Measurements from ENCODE around the gene MATN3.

MATN3 gene

DNA sequence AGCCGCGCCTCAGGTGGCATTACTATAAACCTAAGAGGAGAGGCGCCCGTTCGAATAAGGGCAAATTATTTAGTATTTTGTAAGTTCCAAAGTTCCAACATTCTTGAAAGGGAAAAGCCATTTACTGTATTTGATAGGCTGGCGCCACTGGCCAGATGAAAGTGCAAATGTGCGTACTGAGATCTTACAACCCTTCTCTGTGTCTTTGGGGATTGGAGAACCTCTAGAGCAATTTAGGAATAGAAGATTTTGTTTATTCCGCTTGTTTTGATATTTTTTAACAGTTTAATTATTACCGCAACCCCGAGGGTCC lies 22.1 kb downstream of the MATN3 start:
- no peaks in the 10 kb centered on the region for H3K9me3 ChIP-seq (ENCODE audit: low read length)
- peak overlapping the region; percentile 77 for H3K27ac ChIP-seq (ENCODE audit: low read depth, low read length)
- H3K36me3 ChIP-seq (ENCODE audit: insufficient read depth, low read length) = no peaks in the 10 kb centered on the region
- peak overlapping the region; percentile 15 for H3K9ac ChIP-seq (ENCODE audit: low read length)
- peak overlapping the region; percentile 51 to 97 for H3K4me3 ChIP-seq (ENCODE audit: low read depth in 1 of 2, low read length in 2 of 2)
- no peaks in the 10 kb centered on the region for H3K27me3 ChIP-seq (ENCODE audit: control insufficient read depth in 1 of 2, insufficient read depth in 2 of 2, low read length in 2 of 2)
- H3K4me1 ChIP-seq (ENCODE audit: insufficient read depth, low read length) = peaks cover 8% of the 10 kb centered on the region

DNA sequence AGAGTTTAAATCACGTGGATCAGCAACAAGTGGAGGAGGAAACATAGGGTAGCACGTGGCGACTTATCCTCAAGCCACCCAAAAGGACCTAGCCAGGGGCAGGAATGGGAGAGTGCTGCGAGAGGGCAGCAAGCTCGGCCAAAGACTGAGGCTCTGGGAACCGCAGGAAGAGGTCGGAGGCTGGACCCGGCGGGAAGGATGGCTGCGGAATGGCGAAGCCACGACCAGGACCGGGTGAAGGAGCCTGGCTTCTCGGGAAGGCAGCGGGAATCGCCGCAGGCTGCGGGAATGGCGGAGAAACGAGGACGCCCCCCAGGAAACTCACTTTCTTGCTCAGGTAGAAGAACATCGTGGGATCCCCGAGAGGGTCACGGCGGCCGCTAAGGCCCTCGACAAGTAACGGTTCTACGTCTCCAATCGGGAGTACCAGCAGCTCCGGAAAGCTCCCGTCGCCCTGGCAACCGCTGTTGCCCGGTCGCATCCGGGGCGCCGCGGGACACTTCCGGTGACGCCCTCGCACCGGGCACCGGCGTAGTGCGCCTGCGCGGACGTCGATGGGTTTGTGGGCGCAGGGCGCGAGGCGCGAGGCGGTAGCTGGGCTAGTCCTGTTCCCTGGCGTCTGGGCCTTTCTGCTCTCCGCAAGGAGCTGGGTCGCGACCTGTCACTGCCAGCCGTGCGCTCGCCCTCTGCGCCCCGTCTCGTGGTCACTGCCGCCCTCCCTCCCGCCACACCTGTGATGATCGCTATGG lies 22.6 kb downstream of the MATN3 start, which contains the start of gene WDR35:
Gene WDR35, minus strand, starts transcription at position 439 of the 749 bp plus-strand sequence. Its CDS starts 90 bp downstream, at position 349.
- Histone ChIP-seq H3K36me3 (ENCODE audit: insufficient read depth, low read length) (peaks cover 2% of the 10 kb centered on the region), H3K9ac (ENCODE audit: low read length) (peak within 1 kb of the TSS; percentile 15)

DNA sequence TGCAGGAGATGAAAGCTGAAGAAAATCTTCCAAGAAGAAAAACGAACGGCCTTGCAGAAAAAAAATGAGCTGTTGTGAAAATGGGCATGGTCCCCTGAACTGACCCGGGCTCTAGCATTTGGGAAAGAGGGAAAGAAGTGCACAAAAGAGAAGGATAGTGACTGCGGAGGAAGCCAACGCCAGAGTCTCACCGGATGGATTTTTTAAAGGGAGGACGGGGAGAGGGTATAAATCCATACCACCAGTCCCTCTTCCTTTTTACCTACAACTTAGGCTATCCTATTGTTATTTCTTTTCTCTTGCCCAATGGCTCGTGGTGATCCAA lies 23.2 kb downstream of the MATN3 start:
- H3K4me3 ChIP-seq (ENCODE audit: low read depth in 1 of 2, low read length in 2 of 2) = peak overlapping the region; percentile 51 to 97
- peaks cover 7% of the 10 kb centered on the region for H3K36me3 ChIP-seq (ENCODE audit: insufficient read depth, low read length)
- peak overlapping the region; percentile 15 for H3K9ac ChIP-seq (ENCODE audit: low read length)
- H3K27me3 ChIP-seq (ENCODE audit: control insufficient read depth in 1 of 2, insufficient read depth in 2 of 2, low read length in 2 of 2) = no peaks in the 10 kb centered on the region
- H3K27ac ChIP-seq (ENCODE audit: low read depth, low read length) = no peak overlapping the region
- no peaks in the 10 kb centered on the region for H3K9me3 ChIP-seq (ENCODE audit: low read length)
- H3K4me1 ChIP-seq (ENCODE audit: insufficient read depth, low read length) = peaks cover 8% of the 10 kb centered on the region

More for the DNA sequence above, 22.6 kb downstream of the MATN3 start, which contains the start of gene WDR35:
- Histone ChIP-seq H3K27ac (ENCODE audit: low read depth, low read length) (peak within 1 kb of the TSS; percentile 77), H3K4me3 (ENCODE audit: low read depth in 1 of 2, low read length in 2 of 2) (peak within 1 kb of the TSS; percentile 51 to 97), H3K4me1 (ENCODE audit: insufficient read depth, low read length) (peaks cover 8% of the 10 kb centered on the region), H3K27me3 (ENCODE audit: control insufficient read depth in 1 of 2, insufficient read depth in 2 of 2, low read length in 2 of 2) (no peaks in the 10 kb centered on the region), H3K9me3 (ENCODE audit: low read length) (no peaks in the 10 kb centered on the region)

DNA sequence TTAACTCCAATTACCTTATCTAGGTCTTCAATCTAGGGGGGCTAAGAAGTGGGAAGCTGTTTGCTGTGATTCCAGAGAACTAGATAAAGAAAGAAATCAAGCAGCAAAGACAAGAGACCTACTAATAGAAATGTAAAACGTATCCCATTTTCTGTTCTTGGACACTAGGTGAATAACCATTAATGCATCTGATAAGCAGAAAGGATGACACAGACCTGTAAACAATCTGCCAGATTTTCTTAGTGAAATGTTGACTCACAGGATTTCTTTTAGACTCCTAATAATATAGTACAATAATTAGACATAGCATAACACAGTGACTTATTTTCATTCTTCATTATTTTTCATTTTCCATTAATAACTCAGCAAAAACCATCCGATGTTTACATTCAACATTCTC lies 23.9 kb downstream of the MATN3 start:
- Histone ChIP-seq H3K36me3 (ENCODE audit: insufficient read depth, low read length) (peaks cover 9% of the 10 kb centered on the region), H3K4me3 (ENCODE audit: low read depth in 1 of 2, low read length in 2 of 2) (no peak overlapping the region), H3K27me3 (ENCODE audit: control insufficient read depth in 1 of 2, insufficient read depth in 2 of 2, low read length in 2 of 2) (no peaks in the 10 kb centered on the region), H3K4me1 (ENCODE audit: insufficient read depth, low read length) (peaks cover 8% of the 10 kb centered on the region), H3K9me3 (ENCODE audit: low read length) (no peaks in the 10 kb centered on the region), H3K27ac (ENCODE audit: low read depth, low read length) (no peak overlapping the region), H3K9ac (ENCODE audit: low read length) (no peak overlapping the region)

DNA sequence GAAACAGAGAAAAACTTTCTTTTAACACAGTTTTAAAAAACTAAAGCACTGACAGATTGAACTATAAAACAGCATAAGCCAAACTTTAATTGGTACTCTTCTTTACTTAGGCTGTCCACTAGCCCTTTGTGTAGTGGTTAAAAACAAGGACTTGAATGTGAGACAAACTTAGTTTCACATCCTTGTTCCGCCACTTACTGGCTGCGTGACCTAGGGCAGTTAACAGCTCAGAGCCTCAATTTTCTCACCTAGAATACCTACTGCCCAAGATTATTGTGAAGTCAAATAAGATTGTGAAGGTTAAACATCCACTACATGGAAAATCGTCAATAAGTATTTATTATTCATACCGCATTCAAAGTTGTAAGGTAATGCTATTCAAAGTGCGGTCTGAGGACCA lies 24.5 kb downstream of the MATN3 start:
- Histone ChIP-seq H3K4me3 (ENCODE audit: low read depth in 1 of 2, low read length in 2 of 2) (no peak overlapping the region), H3K27me3 (ENCODE audit: control insufficient read depth in 1 of 2, insufficient read depth in 2 of 2, low read length in 2 of 2) (no peaks in the 10 kb centered on the region), H3K36me3 (ENCODE audit: insufficient read depth, low read length) (peaks cover 9% of the 10 kb centered on the region), H3K4me1 (ENCODE audit: insufficient read depth, low read length) (peaks cover 8% of the 10 kb centered on the region), H3K27ac (ENCODE audit: low read depth, low read length) (no peak overlapping the region), H3K9ac (ENCODE audit: low read length) (no peak overlapping the region), H3K9me3 (ENCODE audit: low read length) (no peaks in the 10 kb centered on the region)

DNA sequence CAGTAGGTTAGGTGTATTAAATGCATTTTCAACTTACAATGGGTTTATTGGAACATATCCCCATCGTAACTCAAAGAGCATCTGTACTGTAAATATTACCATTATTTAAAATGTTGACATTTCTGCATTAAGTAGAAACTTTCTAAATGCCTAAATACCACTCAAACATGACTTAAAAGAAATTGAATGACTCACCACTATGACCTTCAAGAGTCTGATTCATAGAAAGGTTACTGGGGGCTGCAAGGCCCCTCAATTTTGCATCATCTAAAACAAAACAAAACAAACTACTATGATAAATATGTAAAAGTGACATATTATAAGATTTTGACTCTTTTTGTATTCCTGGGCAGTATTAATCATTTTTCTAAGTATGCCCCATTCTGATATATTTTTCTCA lies 30.2 kb downstream of the MATN3 start:
- Histone ChIP-seq H3K27ac (ENCODE audit: low read depth, low read length) (no peak overlapping the region), H3K4me1 (ENCODE audit: insufficient read depth, low read length) (no peaks in the 10 kb centered on the region), H3K4me3 (ENCODE audit: low read depth in 1 of 2, low read length in 2 of 2) (no peak overlapping the region), H3K9ac (ENCODE audit: low read length) (no peak overlapping the region), H3K9me3 (ENCODE audit: low read length) (no peaks in the 10 kb centered on the region), H3K36me3 (ENCODE audit: insufficient read depth, low read length) (peaks cover 19% of the 10 kb centered on the region), H3K27me3 (ENCODE audit: control insufficient read depth in 1 of 2, insufficient read depth in 2 of 2, low read length in 2 of 2) (no peaks in the 10 kb centered on the region)

DNA sequence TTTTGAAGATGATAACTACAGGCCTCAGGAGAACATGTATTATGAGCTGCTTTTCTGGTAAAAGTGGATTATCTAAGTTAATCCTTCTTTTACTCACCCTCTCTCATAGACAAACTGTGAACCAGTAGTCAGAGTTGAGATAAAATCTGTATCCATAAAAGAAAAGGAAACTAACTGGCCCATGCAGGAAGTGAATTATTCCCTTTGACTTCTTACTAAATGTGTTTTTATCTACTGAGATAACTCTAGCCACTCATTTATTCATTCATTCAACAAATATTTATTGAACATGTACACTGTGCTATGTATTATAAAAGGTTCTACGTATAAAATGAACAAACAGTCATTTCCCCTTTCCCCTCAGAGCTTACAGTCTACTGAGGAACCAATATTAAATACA lies 32.5 kb downstream of the MATN3 start:
- Histone ChIP-seq H3K4me1 (ENCODE audit: insufficient read depth, low read length) (no peaks in the 10 kb centered on the region), H3K27ac (ENCODE audit: low read depth, low read length) (no peak overlapping the region), H3K27me3 (ENCODE audit: control insufficient read depth in 1 of 2, insufficient read depth in 2 of 2, low read length in 2 of 2) (no peaks in the 10 kb centered on the region), H3K36me3 (ENCODE audit: insufficient read depth, low read length) (peaks cover 28% of the 10 kb centered on the region), H3K9me3 (ENCODE audit: low read length) (no peaks in the 10 kb centered on the region), H3K4me3 (ENCODE audit: low read depth in 1 of 2, low read length in 2 of 2) (no peak overlapping the region), H3K9ac (ENCODE audit: low read length) (no peak overlapping the region)

DNA sequence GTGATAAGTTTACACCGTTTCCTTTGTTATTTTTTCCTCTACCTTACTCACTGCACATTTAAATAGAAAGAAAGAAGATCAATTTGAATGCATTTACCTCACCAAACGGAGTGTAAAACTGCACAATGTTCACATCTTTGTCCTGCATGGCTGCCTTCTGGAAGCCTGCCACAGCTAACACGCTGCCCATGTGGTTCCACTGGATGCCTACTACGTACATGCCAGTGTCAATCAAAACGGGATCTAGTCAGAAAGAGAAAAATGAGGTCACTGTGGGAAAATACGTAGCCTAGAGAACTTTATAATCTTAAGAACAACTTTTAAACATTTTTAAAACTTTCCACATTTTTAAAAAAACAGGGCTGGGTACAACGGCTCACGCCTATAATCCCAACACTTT lies 39.0 kb downstream of the MATN3 start:
- H3K9me3 ChIP-seq (ENCODE audit: low read length) = no peaks in the 10 kb centered on the region
- no peaks in the 10 kb centered on the region for H3K4me1 ChIP-seq (ENCODE audit: insufficient read depth, low read length)
- no peak overlapping the region for H3K9ac ChIP-seq (ENCODE audit: low read length)
- peaks cover 28% of the 10 kb centered on the region for H3K36me3 ChIP-seq (ENCODE audit: insufficient read depth, low read length)
- no peaks in the 10 kb centered on the region for H3K27me3 ChIP-seq (ENCODE audit: control insufficient read depth in 1 of 2, insufficient read depth in 2 of 2, low read length in 2 of 2)
- H3K4me3 ChIP-seq (ENCODE audit: low read depth in 1 of 2, low read length in 2 of 2) = no peak overlapping the region
- no peak overlapping the region for H3K27ac ChIP-seq (ENCODE audit: low read depth, low read length)

DNA sequence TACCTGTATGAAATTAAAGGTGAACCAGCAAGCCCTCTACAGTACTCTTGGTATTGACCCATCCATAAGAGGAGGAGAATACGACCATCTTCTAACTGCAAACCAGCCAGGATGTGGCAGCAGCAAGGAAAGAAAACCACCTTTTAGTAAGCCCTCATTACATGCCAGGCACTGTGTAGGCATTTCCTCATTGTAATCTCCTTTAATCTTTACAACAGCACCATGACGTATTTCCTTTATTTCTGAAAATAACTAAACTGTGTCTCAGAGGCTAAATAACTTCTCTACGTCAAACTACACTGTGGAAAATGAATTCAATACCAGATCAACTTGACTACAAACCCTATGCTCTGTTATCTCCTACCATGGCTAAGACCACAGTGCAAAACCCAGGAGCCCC lies 40.8 kb downstream of the MATN3 start:
- H3K9ac ChIP-seq (ENCODE audit: low read length) = no peak overlapping the region
- H3K4me1 ChIP-seq (ENCODE audit: insufficient read depth, low read length) = no peaks in the 10 kb centered on the region
- no peaks in the 10 kb centered on the region for H3K9me3 ChIP-seq (ENCODE audit: low read length)
- H3K4me3 ChIP-seq (ENCODE audit: low read depth in 1 of 2, low read length in 2 of 2) = no peak overlapping the region
- H3K36me3 ChIP-seq (ENCODE audit: insufficient read depth, low read length) = peaks cover 25% of the 10 kb centered on the region
- H3K27me3 ChIP-seq (ENCODE audit: control insufficient read depth in 1 of 2, insufficient read depth in 2 of 2, low read length in 2 of 2) = no peaks in the 10 kb centered on the region
- H3K27ac ChIP-seq (ENCODE audit: low read depth, low read length) = no peak overlapping the region

DNA sequence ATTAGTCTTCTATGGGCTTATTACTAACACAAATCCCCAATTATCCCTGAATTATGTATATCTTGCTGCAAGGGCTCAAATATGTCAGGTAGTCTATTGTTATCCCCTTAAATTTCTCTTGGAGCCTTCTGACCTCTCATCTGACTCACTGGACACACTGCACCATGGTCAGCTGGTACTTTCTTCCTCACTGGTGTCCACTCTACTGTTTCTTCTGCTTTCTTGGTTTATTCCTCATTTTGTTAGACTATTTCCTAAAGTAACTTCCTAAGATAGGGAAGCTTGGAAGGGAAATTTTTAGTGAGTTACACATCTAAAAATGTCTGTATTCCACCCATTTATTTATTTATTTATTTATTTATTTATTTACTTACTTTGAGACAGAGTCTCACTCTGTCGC lies 49.1 kb downstream of the MATN3 start:
- Histone ChIP-seq H3K9me3 (ENCODE audit: low read length) (no peaks in the 10 kb centered on the region), H3K4me1 (ENCODE audit: insufficient read depth, low read length) (no peaks in the 10 kb centered on the region), H3K9ac (ENCODE audit: low read length) (no peak overlapping the region), H3K27ac (ENCODE audit: low read depth, low read length) (no peak overlapping the region), H3K36me3 (ENCODE audit: insufficient read depth, low read length) (peaks cover 18% of the 10 kb centered on the region), H3K27me3 (ENCODE audit: control insufficient read depth in 1 of 2, insufficient read depth in 2 of 2, low read length in 2 of 2) (no peaks in the 10 kb centered on the region), H3K4me3 (ENCODE audit: low read depth in 1 of 2, low read length in 2 of 2) (no peak overlapping the region)

DNA sequence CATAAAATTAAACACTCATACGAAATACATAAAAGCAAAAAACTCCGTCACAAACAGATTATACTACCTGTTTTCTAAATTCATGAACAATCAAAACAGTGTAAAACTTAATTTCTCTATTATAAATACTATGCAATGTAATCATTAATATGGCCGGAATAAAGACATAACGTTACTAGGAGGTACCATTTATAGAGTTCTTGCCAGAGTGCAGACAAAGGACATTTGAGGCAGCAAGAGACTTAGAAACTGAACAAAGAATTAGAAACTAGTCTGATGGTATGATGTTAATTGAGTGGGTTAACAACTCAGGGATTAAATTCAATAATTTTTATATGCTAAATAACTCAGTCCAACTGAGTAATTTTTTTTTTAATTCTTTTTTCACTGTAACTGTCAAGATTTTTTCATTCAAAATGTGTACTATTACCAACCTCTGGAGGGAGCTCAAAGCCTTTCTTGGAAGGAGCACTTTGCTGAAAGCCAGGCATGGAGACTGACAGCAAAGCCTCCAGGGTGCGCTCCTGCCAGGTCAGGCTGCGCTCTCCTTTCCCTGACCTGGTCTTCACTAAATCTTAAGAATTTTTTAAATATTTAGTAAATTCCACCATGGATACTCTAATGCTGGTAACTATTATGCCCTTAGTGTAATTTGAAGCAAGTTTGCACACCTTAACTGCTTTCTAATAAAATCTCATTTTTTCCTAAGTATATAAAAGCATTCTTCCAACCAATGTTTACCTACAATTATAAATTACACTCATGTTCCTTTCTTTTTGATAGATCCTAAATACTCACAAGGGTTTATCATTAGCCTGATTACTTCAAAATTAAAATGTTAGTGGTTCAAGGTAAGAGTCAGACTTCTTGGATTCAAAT lies 56.7 kb downstream of the MATN3 start:
- H3K9me3 ChIP-seq (ENCODE audit: low read length) = no peaks in the 10 kb centered on the region
- H3K36me3 ChIP-seq (ENCODE audit: insufficient read depth, low read length) = peaks cover 3% of the 10 kb centered on the region
- H3K9ac ChIP-seq (ENCODE audit: low read length) = no peak overlapping the region
- H3K4me3 ChIP-seq (ENCODE audit: low read depth in 1 of 2, low read length in 2 of 2) = no peak overlapping the region
- no peaks in the 10 kb centered on the region for H3K27me3 ChIP-seq (ENCODE audit: control insufficient read depth in 1 of 2, insufficient read depth in 2 of 2, low read length in 2 of 2)
- H3K4me1 ChIP-seq (ENCODE audit: insufficient read depth, low read length) = no peaks in the 10 kb centered on the region
- H3K27ac ChIP-seq (ENCODE audit: low read depth, low read length) = no peak overlapping the region

Measured in muscle layer of colon (tissue), 2 donors.